Endodermal cell (in vitro differentiated cells): ENCODE measurements around the gene TBXAS1. TPM values are rescaled to one million over a fixed set of nuclear protein-coding genes. Genes with fewer than 3 reads are reported as not detected.

Experiments
- DNase-seq: peaks from one replicate; pipeline ENCODE4 v3.0.0-alpha.2; 2017
- H3K27ac ChIP-seq: 2 replicates; pipeline ENCODE4 v1.5.1; 2013; ENCODE audit warnings: mild to moderate bottlenecking, low read depth, low read length, moderate library complexity
- H3K27me3 ChIP-seq: 2 replicates; pipeline ENCODE4 v1.6.1; 2013; ENCODE audit warnings: mild to moderate bottlenecking, low read length, moderate library complexity; ENCODE audit not compliant: insufficient read depth, control insufficient read depth, poor library complexity, severe bottlenecking
- H3K36me3 ChIP-seq: 2 replicates; pipeline ENCODE4 v1.7.0; 2013; ENCODE audit warnings: mild to moderate bottlenecking, low read length, moderate library complexity; ENCODE audit not compliant: control insufficient read depth, insufficient read depth
- H3K4me1 ChIP-seq: one replicate; pipeline ENCODE4 v1.7.0; 2013; ENCODE audit warnings: low read length; ENCODE audit not compliant: control insufficient read depth, insufficient read depth
- H3K4me3 ChIP-seq: 2 replicates; pipeline ENCODE4 v1.5.1; 2013; ENCODE audit warnings: mild to moderate bottlenecking, low read length, moderate library complexity
- H3K9ac ChIP-seq: 2 replicates; pipeline ENCODE4 v1.6.1; 2013; ENCODE audit warnings: mild to moderate bottlenecking, low read length, moderate library complexity; ENCODE audit not compliant: poor library complexity, severe bottlenecking; ENCODE audit errors: extremely low read depth
- H3K9me3 ChIP-seq: 2 replicates; pipeline ENCODE4 v1.6.1; 2013; ENCODE audit warnings: mild to moderate bottlenecking, low read length, moderate library complexity; ENCODE audit not compliant: control insufficient read depth
- H3K27ac Mint-ChIP-seq: 2 replicates; pipeline ENCODE4 v1.8.0; 2020; ENCODE audit warnings: mixed read lengths
- H3K27me3 Mint-ChIP-seq: 2 replicates; pipeline ENCODE4 v1.8.0; 2021; ENCODE audit warnings: mild to moderate bottlenecking, mixed read lengths; ENCODE audit not compliant: insufficient read depth
- H3K36me3 Mint-ChIP-seq: 2 replicates; pipeline ENCODE4 v1.8.0; 2020; ENCODE audit warnings: low read depth, mixed read lengths
- H3K4me1 Mint-ChIP-seq: 2 replicates; pipeline ENCODE4 v1.8.0; 2020; ENCODE audit warnings: mixed read lengths
- H3K4me3 Mint-ChIP-seq: 2 replicates; pipeline ENCODE4 v1.8.0; 2020; ENCODE audit warnings: mild to moderate bottlenecking, moderate library complexity, mixed read lengths
- H3K9me3 Mint-ChIP-seq: 2 replicates; pipeline ENCODE4 v1.8.0; 2020; ENCODE audit warnings: mild to moderate bottlenecking, mixed read lengths
- CTCF ChIP-seq: fragments of 200-600 bp; sonication (generic); conservative IDR thresholded peaks from 2 replicates; pipeline ENCODE4 v1.5.0; 2021; ENCODE audit warnings: antibody characterized with exemption, mild to moderate bottlenecking
- WGBS, 2 experiments: methylation state at CpG; one replicate each; pipeline versions ENCODE4 v1.1.5 to v1.1.7; 2013; ENCODE audit warnings: missing lambda C conversion rate in 2 of 2, mixed read lengths in 1 of 2; ENCODE audit not compliant: insufficient coverage in 1 of 2, insufficient read length in 1 of 2; 5-methylcytosine and 5-hydroxymethylcytosine counted together
- total RNA-seq, 2 donors: library from RNA; stranded (reverse); fragmentation: NEBNext Ultra II Directional in 1 of 2; extraction: Animal tissue kit (Norgen Biotek cat#: 25700) in 1 of 2; gene quantifications; 2 replicates in 1 of 2; 3 replicates in 1 of 2; pipeline ENCODE4 v1.2.1, GENCODE V29; 2021

Gene TBXAS1
- total RNA-seq, 2 donors from 2014 or later, result 7.6 to 13.5 TPM

- no peak for DNase-seq
- no peaks in the 10 kb centered on the region for H3K36me3 Mint-ChIP-seq
- H3K9ac ChIP-seq, result no peak overlapping the region
- no peaks in the 10 kb centered on the region for H3K36me3 ChIP-seq
- no peak overlapping the region for H3K27ac ChIP-seq
- H3K9me3 Mint-ChIP-seq, result peaks cover 2% of the 10 kb centered on the region
- H3K4me1 Mint-ChIP-seq, result no peaks in the 10 kb centered on the region
- no peaks in the 10 kb centered on the region for H3K9me3 ChIP-seq
- peaks cover 27% of the 10 kb centered on the region for H3K27me3 ChIP-seq
- H3K4me3 ChIP-seq, result no peak overlapping the region
- TF ChIP-seq CTCF, result no peak
- peaks cover 31% of the 10 kb centered on the region for H3K27me3 Mint-ChIP-seq
- H3K4me1 ChIP-seq, result no peaks in the 10 kb centered on the region
- no peak overlapping the region for H3K27ac Mint-ChIP-seq
- peak overlapping the region; percentile 62 for H3K4me3 Mint-ChIP-seq
- WGBS, 2 experiments, result 93 to 94% methylated on average over 3 to 11 of the region's 11 CpGs
Observed at GRCh38 chr7:140060788-140061606, 231.9 kb downstream of the TBXAS1 start.

- peaks cover 4% of the 10 kb centered on the region for H3K9me3 Mint-ChIP-seq
- no peak overlapping the region for H3K27ac Mint-ChIP-seq
- Histone ChIP-seq H3K9me3 (peaks cover 4% of the 10 kb centered on the region), H3K4me1 (no peaks in the 10 kb centered on the region), H3K4me3 (no peak overlapping the region), H3K27ac (no peak overlapping the region), H3K27me3 (peaks cover 27% of the 10 kb centered on the region), H3K9ac (no peak overlapping the region), H3K36me3 (no peaks in the 10 kb centered on the region)
- H3K36me3 Mint-ChIP-seq, result no peaks in the 10 kb centered on the region
- no peak for DNase-seq
- WGBS, 2 experiments, result 95 to 100% methylated on average over 1 to 2 of the region's 2 CpGs
- H3K4me1 Mint-ChIP-seq, result no peaks in the 10 kb centered on the region
- TF ChIP-seq CTCF, result no peak
- peak overlapping the region; percentile 62 for H3K4me3 Mint-ChIP-seq
- H3K27me3 Mint-ChIP-seq, result peaks cover 36% of the 10 kb centered on the region
Observed at GRCh38 chr7:140061607-140061930, 232.5 kb downstream of the TBXAS1 start.

GRCh38 chr7:140062118-140062527 lies 233.1 kb downstream of the TBXAS1 start:
- Histone ChIP-seq H3K4me1 (no peaks in the 10 kb centered on the region), H3K9ac (no peak overlapping the region), H3K27ac (no peak overlapping the region), H3K4me3 (peak overlapping the region; percentile 70), H3K36me3 (no peaks in the 10 kb centered on the region), H3K27me3 (peaks cover 27% of the 10 kb centered on the region), H3K9me3 (peaks cover 10% of the 10 kb centered on the region)
- Mint-ChIP-seq H3K27ac (no peak overlapping the region), H3K9me3 (peaks cover 9% of the 10 kb centered on the region), H3K4me1 (no peaks in the 10 kb centered on the region), H3K36me3 (no peaks in the 10 kb centered on the region), H3K4me3 (peak overlapping the region; percentile 62), H3K27me3 (peaks cover 38% of the 10 kb centered on the region)
- WGBS, 2 experiments, result 34 to 49% methylated on average over 17 to 32 of the region's 32 CpGs
- peak; percentile 74 for DNase-seq
- no peak for TF ChIP-seq CTCF
